Skeletal muscle satellite cell (primary cell): ENCODE results near the gene TENM4.

Experiments
- H3K27me3 ChIP-seq: 2 replicates; pipeline ENCODE4 v1.7.0; 2013; ENCODE audit warnings: low read length; ENCODE audit not compliant: control insufficient read depth, insufficient read depth
- H3K36me3 ChIP-seq: 2 replicates; pipeline ENCODE4 v1.7.0; 2013; ENCODE audit warnings: mild to moderate bottlenecking, control low read depth, low read length; ENCODE audit not compliant: insufficient read depth
- H3K4me1 ChIP-seq: 2 replicates; pipeline ENCODE4 v1.7.0; 2013; ENCODE audit warnings: low read length; ENCODE audit not compliant: control insufficient read depth, insufficient read depth
- H3K4me2 ChIP-seq: 2 replicates; pipeline ENCODE4 v1.7.0; 2013; ENCODE audit warnings: mild to moderate bottlenecking, low read length
- H3K4me3 ChIP-seq: 2 replicates; pipeline ENCODE4 v1.7.0; 2013; ENCODE audit warnings: low read length
- H3K9ac ChIP-seq: 2 replicates; pipeline ENCODE4 v1.7.0; 2013; ENCODE audit warnings: mild to moderate bottlenecking, low read depth, low read length, moderate library complexity
- H3K9me3 ChIP-seq: replicated peaks from 2 replicates; pipeline ENCODE4 v1.7.0; 2013; ENCODE audit warnings: mild to moderate bottlenecking, control low read depth, low read length

The TENM4 gene

GRCh38 chr11:79358258-79358657 lies 82.6 kb downstream of the TENM4 start:
- no peak overlapping the region for H3K4me2 ChIP-seq
- H3K9me3 ChIP-seq = no peaks in the 10 kb centered on the region
- H3K36me3 ChIP-seq = no peaks in the 10 kb centered on the region
- H3K4me3 ChIP-seq = no peak overlapping the region
- no peak overlapping the region for H3K9ac ChIP-seq
- no peaks in the 10 kb centered on the region for H3K27me3 ChIP-seq
- no peaks in the 10 kb centered on the region for H3K4me1 ChIP-seq

- Histone ChIP-seq H3K27me3 (no peaks in the 10 kb centered on the region), H3K4me2 (no peak overlapping the region), H3K9me3 (no peaks in the 10 kb centered on the region), H3K4me3 (no peak overlapping the region), H3K9ac (no peak overlapping the region), H3K4me1 (no peaks in the 10 kb centered on the region), H3K36me3 (no peaks in the 10 kb centered on the region)
Observed at GRCh38 chr11:79353706-79354105, 87.1 kb downstream of the TENM4 start.

GRCh38 chr11:79352349-79352703 lies 88.5 kb downstream of the TENM4 start:
- no peaks in the 10 kb centered on the region for H3K4me1 ChIP-seq
- no peak overlapping the region for H3K9ac ChIP-seq
- H3K36me3 ChIP-seq = no peaks in the 10 kb centered on the region
- no peak overlapping the region for H3K4me2 ChIP-seq
- H3K27me3 ChIP-seq = no peaks in the 10 kb centered on the region
- H3K9me3 ChIP-seq = no peaks in the 10 kb centered on the region
- H3K4me3 ChIP-seq = no peak overlapping the region

GRCh38 chr11:79348976-79349682 lies 91.7 kb downstream of the TENM4 start:
- Histone ChIP-seq H3K4me3 (no peak overlapping the region), H3K4me2 (no peak overlapping the region), H3K27me3 (no peaks in the 10 kb centered on the region), H3K4me1 (no peaks in the 10 kb centered on the region), H3K36me3 (no peaks in the 10 kb centered on the region), H3K9me3 (no peaks in the 10 kb centered on the region), H3K9ac (no peak overlapping the region)

- H3K9ac ChIP-seq = no peak overlapping the region
- no peaks in the 10 kb centered on the region for H3K4me1 ChIP-seq
- H3K4me3 ChIP-seq = no peak overlapping the region
- no peaks in the 10 kb centered on the region for H3K36me3 ChIP-seq
- no peaks in the 10 kb centered on the region for H3K9me3 ChIP-seq
- H3K4me2 ChIP-seq = no peak overlapping the region
- H3K27me3 ChIP-seq = no peaks in the 10 kb centered on the region
Observed at GRCh38 chr11:79346021-79346420, 94.8 kb downstream of the TENM4 start.

- Histone ChIP-seq H3K9me3 (no peaks in the 10 kb centered on the region), H3K36me3 (no peaks in the 10 kb centered on the region), H3K4me3 (no peak overlapping the region), H3K9ac (no peak overlapping the region), H3K27me3 (no peaks in the 10 kb centered on the region), H3K4me1 (no peaks in the 10 kb centered on the region), H3K4me2 (no peak overlapping the region)
Observed at GRCh38 chr11:79344753-79345294, 96.0 kb downstream of the TENM4 start.

GRCh38 chr11:79342686-79343085 lies 98.1 kb downstream of the TENM4 start:
- Histone ChIP-seq H3K9ac (no peak overlapping the region), H3K4me3 (no peak overlapping the region), H3K9me3 (no peaks in the 10 kb centered on the region), H3K4me1 (no peaks in the 10 kb centered on the region), H3K27me3 (no peaks in the 10 kb centered on the region), H3K4me2 (no peak overlapping the region), H3K36me3 (no peaks in the 10 kb centered on the region)

GRCh38 chr11:79342236-79342635 lies 98.6 kb downstream of the TENM4 start:
- Histone ChIP-seq H3K4me1 (no peaks in the 10 kb centered on the region), H3K4me2 (no peak overlapping the region), H3K4me3 (no peak overlapping the region), H3K9me3 (no peaks in the 10 kb centered on the region), H3K36me3 (no peaks in the 10 kb centered on the region), H3K9ac (no peak overlapping the region), H3K27me3 (no peaks in the 10 kb centered on the region)

GRCh38 chr11:79340535-79340934 lies 100.3 kb downstream of the TENM4 start:
- H3K9me3 ChIP-seq = no peaks in the 10 kb centered on the region
- H3K27me3 ChIP-seq = no peaks in the 10 kb centered on the region
- H3K4me3 ChIP-seq = no peak overlapping the region
- H3K4me2 ChIP-seq = no peak overlapping the region
- no peaks in the 10 kb centered on the region for H3K4me1 ChIP-seq
- no peaks in the 10 kb centered on the region for H3K36me3 ChIP-seq
- no peak overlapping the region for H3K9ac ChIP-seq

- Histone ChIP-seq H3K4me1 (no peaks in the 10 kb centered on the region), H3K27me3 (no peaks in the 10 kb centered on the region), H3K9ac (no peak overlapping the region), H3K4me3 (no peak overlapping the region), H3K36me3 (no peaks in the 10 kb centered on the region), H3K9me3 (no peaks in the 10 kb centered on the region), H3K4me2 (no peak overlapping the region)
Observed at GRCh38 chr11:79336797-79337517, 103.9 kb downstream of the TENM4 start.

- H3K36me3 ChIP-seq = no peaks in the 10 kb centered on the region
- no peaks in the 10 kb centered on the region for H3K4me1 ChIP-seq
- H3K4me2 ChIP-seq = no peak overlapping the region
- no peaks in the 10 kb centered on the region for H3K27me3 ChIP-seq
- no peaks in the 10 kb centered on the region for H3K9me3 ChIP-seq
- no peak overlapping the region for H3K9ac ChIP-seq
- H3K4me3 ChIP-seq = no peak overlapping the region
Observed at GRCh38 chr11:79335681-79336080, 105.1 kb downstream of the TENM4 start.

GRCh38 chr11:79333355-79333754 lies 107.5 kb downstream of the TENM4 start:
- H3K36me3 ChIP-seq = no peaks in the 10 kb centered on the region
- no peak overlapping the region for H3K4me3 ChIP-seq
- H3K9me3 ChIP-seq = no peaks in the 10 kb centered on the region
- H3K27me3 ChIP-seq = no peaks in the 10 kb centered on the region
- H3K4me2 ChIP-seq = no peak overlapping the region
- H3K9ac ChIP-seq = no peak overlapping the region
- H3K4me1 ChIP-seq = no peaks in the 10 kb centered on the region
